ENCODE measurements around the gene MEI1.

MEI1 gene

GRCh38 chr22:41746567-41747400, 47.5 kb downstream of the MEI1 start:
- peak; percentile 16 to 22 for DNase-seq (ENCODE audit: low read depth in 2 of 2)

GRCh38 chr22:41752011-41752970, 53.0 kb downstream of the MEI1 start:
- DNase-seq (ENCODE audit: low read depth in 2 of 2): no peak

GRCh38 chr22:41753984-41754383, 54.7 kb downstream of the MEI1 start:
- no peak for DNase-seq (ENCODE audit: low read depth in 2 of 2)

GRCh38 chr22:41757502-41757901, 58.2 kb downstream of the MEI1 start:
- DNase-seq (ENCODE audit: low read depth in 2 of 2): no peak

GRCh38 chr22:41758231-41758630, 58.9 kb downstream of the MEI1 start:
- no peak for DNase-seq (ENCODE audit: low read depth in 2 of 2)

GRCh38 chr22:41762980-41763779, 63.9 kb downstream of the MEI1 start:
- DNase-seq (ENCODE audit: low read depth in 2 of 2): no peak

- no peak for DNase-seq (ENCODE audit: low read depth in 2 of 2)
Measured at GRCh38 chr22:41766476-41766875, 67.2 kb downstream of the MEI1 start.

- no peak for DNase-seq (ENCODE audit: low read depth in 2 of 2)
Measured at GRCh38 chr22:41768430-41768829, 69.1 kb downstream of the MEI1 start.

- no peak for DNase-seq (ENCODE audit: low read depth in 2 of 2)
Measured at GRCh38 chr22:41770715-41771468, 71.6 kb downstream of the MEI1 start.

GRCh38 chr22:41772198-41772597, 72.9 kb downstream of the MEI1 start:
- no peak for DNase-seq (ENCODE audit: low read depth in 2 of 2)

GRCh38 chr22:41772645-41773044, 73.3 kb downstream of the MEI1 start:
- DNase-seq (ENCODE audit: low read depth in 2 of 2): no peak

GRCh38 chr22:41775338-41775737, 76.0 kb downstream of the MEI1 start:
- no peak for DNase-seq (ENCODE audit: low read depth in 2 of 2)

GRCh38 chr22:41775976-41776375, 76.7 kb downstream of the MEI1 start:
- DNase-seq (ENCODE audit: low read depth in 2 of 2): no peak

GRCh38 chr22:41776381-41776780, 77.1 kb downstream of the MEI1 start:
- no peak for DNase-seq (ENCODE audit: low read depth in 2 of 2)

- no peak for DNase-seq (ENCODE audit: low read depth in 2 of 2)
Measured at GRCh38 chr22:41777749-41778425, 78.6 kb downstream of the MEI1 start.

- no peak for DNase-seq (ENCODE audit: low read depth in 2 of 2)
Measured at GRCh38 chr22:41779929-41780505, 80.7 kb downstream of the MEI1 start.

GRCh38 chr22:41780746-41781505, 81.6 kb downstream of the MEI1 start:
- peak; percentile 65 to 79 for DNase-seq (ENCODE audit: low read depth in 2 of 2)

GRCh38 chr22:41781507-41781906, 82.2 kb downstream of the MEI1 start:
- DNase-seq (ENCODE audit: low read depth in 2 of 2): no peak

GRCh38 chr22:41782316-41782715, 83.0 kb downstream of the MEI1 start:
- DNase-seq (ENCODE audit: low read depth in 2 of 2): no peak

Measured in activated CD8-positive, alpha-beta memory T cell treated with anti-CD3 and anti-CD28 coated beads for 4 hours (primary cell).